Measurements from ENCODE around the gene SEMA5A.

SEMA5A gene

GRCh38 chr5:9429691-9430215 is 116.1 kb downstream of the SEMA5A start:
- no peak for TF ChIP-seq YY1 (IDR thresholded peaks at IDR 0.05; ENCODE audit: insufficient read depth, insufficient read length)
- TF ChIP-seq SUZ12 (IDR thresholded peaks at IDR 0.05; ENCODE audit: extremely low read depth, insufficient read depth, insufficient read length), result no peak
- TF ChIP-seq ZNF274 (IDR thresholded peaks at IDR 0.05; ENCODE audit: low read depth, low read length), result no peak
- H3K36me3 ChIP-seq (ENCODE audit: insufficient read depth, insufficient read length, low read length), result no peaks in the 10 kb centered on the region
- H3K4me3 ChIP-seq (ENCODE audit: insufficient read length, low read depth), result no peak overlapping the region
- no peaks in the 10 kb centered on the region for H3K27me3 ChIP-seq (ENCODE audit: insufficient read depth, insufficient read length)
- no peak overlapping the region for H3K9ac ChIP-seq (ENCODE audit: insufficient read length, low read depth)
- no peaks in the 10 kb centered on the region for H3K9me3 ChIP-seq (ENCODE audit: insufficient read depth, low read length)
- H3K4me1 ChIP-seq (ENCODE audit: insufficient read depth, insufficient read length), result no peaks in the 10 kb centered on the region
- no peak for DNase-seq (ENCODE audit: low read depth, low spot score)

DNA sequence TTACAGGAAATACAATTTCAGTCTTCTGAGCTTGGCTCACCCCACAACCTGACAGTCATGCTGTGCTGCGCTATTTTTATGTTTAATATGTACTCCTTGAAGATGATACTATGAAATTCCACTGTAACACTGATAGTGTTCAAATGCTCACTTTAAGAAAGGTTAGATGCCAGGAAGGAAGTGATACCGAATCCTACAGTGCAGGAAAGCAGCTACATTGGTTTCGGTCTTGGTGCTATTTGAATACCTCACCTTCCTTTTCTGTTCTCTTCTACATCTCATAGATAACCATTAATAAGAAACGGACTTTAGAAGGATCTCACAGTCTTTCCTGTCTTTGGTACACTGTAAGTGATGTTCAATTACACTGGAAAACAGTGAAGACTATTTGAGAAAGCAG is 117.6 kb downstream of the SEMA5A start:
- no peak overlapping the region for H3K9ac ChIP-seq (ENCODE audit: insufficient read length, low read depth)
- no peak for DNase-seq (ENCODE audit: low read depth, low spot score)
- no peaks in the 10 kb centered on the region for H3K4me1 ChIP-seq (ENCODE audit: insufficient read depth, insufficient read length)

GRCh38 chr5:9425710-9426109 is 120.2 kb downstream of the SEMA5A start:
- H3K9ac ChIP-seq (ENCODE audit: insufficient read length, low read depth), result no peak overlapping the region
- H3K36me3 ChIP-seq (ENCODE audit: insufficient read depth, insufficient read length, low read length), result no peaks in the 10 kb centered on the region
- no peaks in the 10 kb centered on the region for H3K27me3 ChIP-seq (ENCODE audit: insufficient read depth, insufficient read length)
- no peak for DNase-seq (ENCODE audit: low read depth, low spot score)
- TF ChIP-seq ZNF274 (IDR thresholded peaks at IDR 0.05; ENCODE audit: low read depth, low read length) (no peak), SUZ12 (IDR thresholded peaks at IDR 0.05; ENCODE audit: extremely low read depth, insufficient read depth, insufficient read length) (no peak), YY1 (IDR thresholded peaks at IDR 0.05; ENCODE audit: insufficient read depth, insufficient read length) (no peak)
- no peaks in the 10 kb centered on the region for H3K4me1 ChIP-seq (ENCODE audit: insufficient read depth, insufficient read length)
- no peaks in the 10 kb centered on the region for H3K9me3 ChIP-seq (ENCODE audit: insufficient read depth, low read length)
- no peak overlapping the region for H3K4me3 ChIP-seq (ENCODE audit: insufficient read length, low read depth)

More for the DNA sequence above, 117.6 kb downstream of the SEMA5A start:
- no peaks in the 10 kb centered on the region for H3K9me3 ChIP-seq (ENCODE audit: insufficient read depth, low read length)
- TF ChIP-seq ZNF274 (IDR thresholded peaks at IDR 0.05; ENCODE audit: low read depth, low read length) (no peak), SUZ12 (IDR thresholded peaks at IDR 0.05; ENCODE audit: extremely low read depth, insufficient read depth, insufficient read length) (no peak)
- H3K27me3 ChIP-seq (ENCODE audit: insufficient read depth, insufficient read length), result no peaks in the 10 kb centered on the region
- no peak overlapping the region for H3K4me3 ChIP-seq (ENCODE audit: insufficient read length, low read depth)
- no peaks in the 10 kb centered on the region for H3K36me3 ChIP-seq (ENCODE audit: insufficient read depth, insufficient read length, low read length)

DNA sequence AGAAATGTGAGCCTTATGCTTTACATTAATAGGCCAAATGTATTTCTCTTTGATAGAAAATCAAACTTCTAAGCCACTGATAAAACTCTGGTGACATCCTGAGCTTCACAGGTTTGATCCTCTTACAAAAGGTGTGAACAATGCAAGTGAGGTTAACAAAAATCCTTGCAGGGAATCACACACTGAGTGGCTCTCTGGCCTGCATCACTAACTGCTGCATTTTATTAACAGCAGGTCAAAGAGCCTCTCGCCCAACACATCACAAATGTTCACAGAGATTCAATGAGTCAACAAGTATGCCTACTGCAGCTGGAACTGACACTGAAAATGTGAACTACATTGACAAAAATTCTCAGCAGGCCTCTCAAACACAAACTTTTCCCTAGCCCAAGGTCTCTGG is 122.3 kb downstream of the SEMA5A start:
- DNase-seq (ENCODE audit: low read depth, low spot score), result no peak
- Histone ChIP-seq H3K4me3 (ENCODE audit: insufficient read length, low read depth) (no peak overlapping the region), H3K4me1 (ENCODE audit: insufficient read depth, insufficient read length) (no peaks in the 10 kb centered on the region), H3K9ac (ENCODE audit: insufficient read length, low read depth) (no peak overlapping the region), H3K9me3 (ENCODE audit: insufficient read depth, low read length) (no peaks in the 10 kb centered on the region), H3K36me3 (ENCODE audit: insufficient read depth, insufficient read length, low read length) (no peaks in the 10 kb centered on the region), H3K27me3 (ENCODE audit: insufficient read depth, insufficient read length) (no peaks in the 10 kb centered on the region)
- TF ChIP-seq SUZ12 (IDR thresholded peaks at IDR 0.05; ENCODE audit: extremely low read depth, insufficient read depth, insufficient read length) (no peak), ZNF274 (IDR thresholded peaks at IDR 0.05; ENCODE audit: low read depth, low read length) (no peak), YY1 (IDR thresholded peaks at IDR 0.05; ENCODE audit: insufficient read depth, insufficient read length) (no peak)

DNA sequence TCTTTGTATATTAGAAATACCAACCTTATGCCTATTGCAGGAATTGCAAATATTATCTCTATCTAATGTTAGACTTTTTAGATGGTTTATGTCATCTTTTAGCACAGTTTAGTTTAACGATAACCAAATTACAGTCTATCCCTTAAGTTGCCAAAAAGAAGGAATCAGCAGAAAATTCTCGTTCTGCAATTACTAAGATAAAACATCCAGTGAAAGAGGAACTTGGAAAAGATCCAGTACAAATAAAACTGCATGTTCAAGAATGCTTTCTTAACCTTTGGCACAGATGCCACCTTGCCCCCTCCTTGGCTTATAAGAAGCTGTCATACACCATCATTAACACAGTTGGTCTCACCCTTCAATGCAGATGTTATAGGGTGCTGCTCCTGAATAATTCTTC is 124.0 kb downstream of the SEMA5A start:
- TF ChIP-seq SUZ12 (IDR thresholded peaks at IDR 0.05; ENCODE audit: extremely low read depth, insufficient read depth, insufficient read length) (no peak), ZNF274 (IDR thresholded peaks at IDR 0.05; ENCODE audit: low read depth, low read length) (no peak), YY1 (IDR thresholded peaks at IDR 0.05; ENCODE audit: insufficient read depth, insufficient read length) (no peak)
- H3K4me1 ChIP-seq (ENCODE audit: insufficient read depth, insufficient read length), result no peaks in the 10 kb centered on the region
- no peaks in the 10 kb centered on the region for H3K27me3 ChIP-seq (ENCODE audit: insufficient read depth, insufficient read length)
- H3K9me3 ChIP-seq (ENCODE audit: insufficient read depth, low read length), result no peaks in the 10 kb centered on the region
- no peak overlapping the region for H3K9ac ChIP-seq (ENCODE audit: insufficient read length, low read depth)
- no peak overlapping the region for H3K4me3 ChIP-seq (ENCODE audit: insufficient read length, low read depth)
- H3K36me3 ChIP-seq (ENCODE audit: insufficient read depth, insufficient read length, low read length), result no peaks in the 10 kb centered on the region
- no peak for DNase-seq (ENCODE audit: low read depth, low spot score)

GRCh38 chr5:9419794-9420193 is 126.1 kb downstream of the SEMA5A start:
- TF ChIP-seq ZNF274 (IDR thresholded peaks at IDR 0.05; ENCODE audit: low read depth, low read length) (no peak), SUZ12 (IDR thresholded peaks at IDR 0.05; ENCODE audit: extremely low read depth, insufficient read depth, insufficient read length) (no peak), YY1 (IDR thresholded peaks at IDR 0.05; ENCODE audit: insufficient read depth, insufficient read length) (no peak)
- H3K9me3 ChIP-seq (ENCODE audit: insufficient read depth, low read length), result no peaks in the 10 kb centered on the region
- no peak overlapping the region for H3K9ac ChIP-seq (ENCODE audit: insufficient read length, low read depth)
- no peak for DNase-seq (ENCODE audit: low read depth, low spot score)
- no peak overlapping the region for H3K4me3 ChIP-seq (ENCODE audit: insufficient read length, low read depth)
- no peaks in the 10 kb centered on the region for H3K27me3 ChIP-seq (ENCODE audit: insufficient read depth, insufficient read length)
- H3K36me3 ChIP-seq (ENCODE audit: insufficient read depth, insufficient read length, low read length), result no peaks in the 10 kb centered on the region
- H3K4me1 ChIP-seq (ENCODE audit: insufficient read depth, insufficient read length), result no peaks in the 10 kb centered on the region

DNA sequence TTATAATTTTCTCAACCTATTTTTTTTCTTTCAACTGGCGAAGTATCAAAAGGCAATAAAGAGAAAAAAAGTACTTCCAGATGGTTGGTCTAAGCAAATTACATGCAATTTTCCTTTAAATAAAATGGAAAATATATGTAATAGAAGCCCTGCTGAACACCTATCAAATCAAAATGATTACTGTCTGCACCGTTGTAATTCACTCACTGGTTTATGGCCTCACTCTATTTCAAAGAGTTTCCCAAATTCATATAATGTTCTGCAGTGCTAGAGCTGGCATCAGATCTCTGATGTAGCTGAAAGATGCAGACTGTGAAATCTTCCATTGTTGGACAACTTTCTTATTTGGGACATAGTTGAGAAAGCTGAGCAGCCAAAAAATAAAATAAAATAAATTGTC is 130.3 kb downstream of the SEMA5A start:
- no peaks in the 10 kb centered on the region for H3K9me3 ChIP-seq (ENCODE audit: insufficient read depth, low read length)
- no peak for DNase-seq (ENCODE audit: low read depth, low spot score)
- TF ChIP-seq SUZ12 (IDR thresholded peaks at IDR 0.05; ENCODE audit: extremely low read depth, insufficient read depth, insufficient read length) (no peak), ZNF274 (IDR thresholded peaks at IDR 0.05; ENCODE audit: low read depth, low read length) (no peak), YY1 (IDR thresholded peaks at IDR 0.05; ENCODE audit: insufficient read depth, insufficient read length) (no peak)
- no peaks in the 10 kb centered on the region for H3K36me3 ChIP-seq (ENCODE audit: insufficient read depth, insufficient read length, low read length)
- no peaks in the 10 kb centered on the region for H3K4me1 ChIP-seq (ENCODE audit: insufficient read depth, insufficient read length)
- no peak overlapping the region for H3K4me3 ChIP-seq (ENCODE audit: insufficient read length, low read depth)
- H3K27me3 ChIP-seq (ENCODE audit: insufficient read depth, insufficient read length), result no peaks in the 10 kb centered on the region
- H3K9ac ChIP-seq (ENCODE audit: insufficient read length, low read depth), result no peak overlapping the region

Measured in NT2/D1 (cell line).